ENCODE data around the gene KCNN2.

The KCNN2 gene

GRCh38 chr5:114544561-114544960 is 182.7 kb downstream of the KCNN2 start:
- no peak for DNase-seq (ENCODE audit: low read depth in 2 of 2)
